Measurements from ENCODE around the gene NUP93. TPM values are rescaled to one million over a fixed set of nuclear protein-coding genes. Genes with fewer than 3 reads are reported as not detected.

NUP93 gene
- total RNA-seq, 2 donors from 2014 or later: 25.7 to 38.7 TPM

GRCh38 chr16:56838622-56839337, 108.9 kb downstream of the NUP93 start:
- Histone ChIP-seq H3K27ac (no peak overlapping the region), H3K4me1 (ENCODE audit: control insufficient read depth in 1 of 2, low read depth in 2 of 2) (no peaks in the 10 kb centered on the region), H3K36me3 (peaks cover 27% of the 10 kb centered on the region), H3K4me3 (no peak overlapping the region), H3K27me3 (replicated peaks; ENCODE audit: insufficient read depth) (no peaks in the 10 kb centered on the region), H3K9me3 (no peaks in the 10 kb centered on the region)
- TF ChIP-seq CTCF (IDR thresholded peaks at IDR 0.05): no peak
- DNase-seq (ENCODE audit: low spot score) (no peak), ATAC-seq (ENCODE audit: insufficient number of reproducible peaks, low FRiP score, low read depth) (no peak)

- Histone ChIP-seq H3K36me3 (peaks cover 22% of the 10 kb centered on the region), H3K27me3 (replicated peaks; ENCODE audit: insufficient read depth) (no peaks in the 10 kb centered on the region), H3K27ac (no peak overlapping the region), H3K9me3 (no peaks in the 10 kb centered on the region), H3K4me3 (no peak overlapping the region), H3K4me1 (ENCODE audit: control insufficient read depth in 1 of 2, low read depth in 2 of 2) (no peaks in the 10 kb centered on the region)
- DNase-seq (ENCODE audit: low spot score) (no peak), ATAC-seq (ENCODE audit: insufficient number of reproducible peaks, low FRiP score, low read depth) (no peak)
- TF ChIP-seq CTCF (IDR thresholded peaks at IDR 0.05): no peak
These were observed 111.3 kb downstream of the NUP93 start for GRCh38 chr16:56841233-56841632.

GRCh38 chr16:56841659-56842058, 111.7 kb downstream of the NUP93 start:
- no peaks in the 10 kb centered on the region for H3K27me3 ChIP-seq (replicated peaks; ENCODE audit: insufficient read depth)
- H3K27ac ChIP-seq: no peak overlapping the region
- no peaks in the 10 kb centered on the region for H3K9me3 ChIP-seq
- peaks cover 22% of the 10 kb centered on the region for H3K36me3 ChIP-seq
- ATAC-seq (ENCODE audit: insufficient number of reproducible peaks, low FRiP score, low read depth) (no peak), DNase-seq (ENCODE audit: low spot score) (no peak)
- H3K4me3 ChIP-seq: no peak overlapping the region
- TF ChIP-seq CTCF (IDR thresholded peaks at IDR 0.05): no peak
- no peaks in the 10 kb centered on the region for H3K4me1 ChIP-seq (ENCODE audit: control insufficient read depth in 1 of 2, low read depth in 2 of 2)

GRCh38 chr16:56842133-56842532, 112.2 kb downstream of the NUP93 start:
- H3K27ac ChIP-seq: no peak overlapping the region
- no peak for ATAC-seq (ENCODE audit: insufficient number of reproducible peaks, low FRiP score, low read depth)
- no peak for TF ChIP-seq CTCF (IDR thresholded peaks at IDR 0.05)
- peaks cover 22% of the 10 kb centered on the region for H3K36me3 ChIP-seq
- no peaks in the 10 kb centered on the region for H3K27me3 ChIP-seq (replicated peaks; ENCODE audit: insufficient read depth)
- no peaks in the 10 kb centered on the region for H3K9me3 ChIP-seq
- no peak for DNase-seq (ENCODE audit: low spot score)
- no peak overlapping the region for H3K4me3 ChIP-seq
- H3K4me1 ChIP-seq (ENCODE audit: control insufficient read depth in 1 of 2, low read depth in 2 of 2): no peaks in the 10 kb centered on the region

GRCh38 chr16:56844056-56844455, 114.1 kb downstream of the NUP93 start:
- no peak overlapping the region for H3K4me3 ChIP-seq
- H3K4me1 ChIP-seq (ENCODE audit: control insufficient read depth in 1 of 2, low read depth in 2 of 2): peaks cover 15 to 16% of the 10 kb centered on the region in 2 donors
- H3K27me3 ChIP-seq (replicated peaks; ENCODE audit: insufficient read depth): no peaks in the 10 kb centered on the region
- H3K9me3 ChIP-seq: no peaks in the 10 kb centered on the region
- TF ChIP-seq CTCF (IDR thresholded peaks at IDR 0.05): no peak
- DNase-seq (ENCODE audit: low spot score): no peak
- H3K36me3 ChIP-seq: peaks cover 15% of the 10 kb centered on the region
- no peak for ATAC-seq (ENCODE audit: insufficient number of reproducible peaks, low FRiP score, low read depth)
- no peak overlapping the region for H3K27ac ChIP-seq
